GM12891 (cell line): ENCODE measurements around the gene DHRS9.
A peak's percentile ranks its signal among the peaks of the same experiment; 100 is the strongest.
"Not testable (repeated sequence)": the region's sequence is repeated elsewhere in the genome, so short reads cannot be mapped to it uniquely, and the experiment has no call there.

Experiments used
- DNase-seq: peaks from one replicate; pipeline ENCODE4 v3.0.0; 2011; ENCODE audit warnings: low spot score; ENCODE audit not compliant: insufficient read length
- FAIRE-seq: peaks from 2 replicates; lab custom pipeline; 2011; peaks lifted over from hg19 to GRCh38; lab: Jason Lieb, UNC
- PAX5 ChIP-seq: IDR thresholded peaks from 2 replicates; pipeline ENCODE4 v1.6.1; 2011; ENCODE audit warnings: low read length, moderate library complexity, mild to moderate bottlenecking; ENCODE audit not compliant: insufficient read depth, severe bottlenecking
- POLR2A ChIP-seq: IDR thresholded peaks from 2 replicates; pipeline ENCODE4 v1.6.1; 2011; ENCODE audit warnings: low read depth, low read length, control low read depth
- POLR2AphosphoS5 ChIP-seq: IDR thresholded peaks from 2 replicates; pipeline ENCODE4 v1.6.1; 2011; ENCODE audit warnings: low read depth, low read length, control low read depth
- POU2F2 ChIP-seq: IDR thresholded peaks from 2 replicates; pipeline ENCODE4 v1.6.1; 2011; ENCODE audit warnings: low read depth, mild to moderate bottlenecking, control low read depth, low read length, moderate library complexity
- SPI1 ChIP-seq: IDR thresholded peaks from 2 replicates; pipeline ENCODE4 v1.6.1; 2011; ENCODE audit warnings: low read depth, low read length, control low read depth
- TAF1 ChIP-seq: IDR thresholded peaks from 2 replicates; pipeline ENCODE4 v1.6.1; 2011; ENCODE audit warnings: low read depth, low read length, control low read depth

DHRS9 gene

GRCh38 chr2:169039702-169040101 lies 29.7 kb upstream of the DHRS9 start:
- FAIRE-seq (no peak), DNase-seq (no peak)
- no peak for TF ChIP-seq POLR2AphosphoS5
- TF ChIP-seq SPI1, result peak; percentile 94

- TF ChIP-seq POLR2AphosphoS5, result no peak
- TF ChIP-seq POLR2A, result no peak
- no peak for TF ChIP-seq PAX5
- no peak for TF ChIP-seq POU2F2
- TF ChIP-seq SPI1, result no peak
- no peak for TF ChIP-seq TAF1
- DNase-seq (no peak), FAIRE-seq (no peak)
Measured at GRCh38 chr2:169041594-169041993, 27.8 kb upstream of the DHRS9 start.

GRCh38 chr2:169042856-169043255 lies 26.5 kb upstream of the DHRS9 start:
- no peak for FAIRE-seq
- no peak for DNase-seq

GRCh38 chr2:169046440-169047151 lies 22.8 kb upstream of the DHRS9 start:
- FAIRE-seq (no peak), DNase-seq (no peak)
- no peak for TF ChIP-seq SPI1
- no peak for TF ChIP-seq POLR2AphosphoS5
- TF ChIP-seq POU2F2, result no peak
- TF ChIP-seq TAF1, result no peak
- TF ChIP-seq POLR2A, result no peak
- TF ChIP-seq PAX5, result no peak

More at GRCh38 chr2:169042856-169043255, 26.5 kb upstream of the DHRS9 start:
- TF ChIP-seq POU2F2 (no peak), SPI1 (no peak), PAX5 (no peak), POLR2AphosphoS5 (no peak), TAF1 (no peak), POLR2A (no peak)

GRCh38 chr2:169047256-169048250 lies 21.8 kb upstream of the DHRS9 start:
- FAIRE-seq (no peak), DNase-seq (no peak)
- TF ChIP-seq PAX5, result no peak
- no peak for TF ChIP-seq TAF1
- no peak for TF ChIP-seq SPI1
- no peak for TF ChIP-seq POU2F2
- no peak for TF ChIP-seq POLR2AphosphoS5
- no peak for TF ChIP-seq POLR2A

GRCh38 chr2:169049142-169049541 lies 20.2 kb upstream of the DHRS9 start:
- TF ChIP-seq PAX5 (no peak), POLR2AphosphoS5 (no peak), POLR2A (no peak), TAF1 (no peak), POU2F2 (no peak), SPI1 (no peak)
- DNase-seq (no peak), FAIRE-seq (no peak)

GRCh38 chr2:169050476-169051240 lies 18.7 kb upstream of the DHRS9 start:
- DNase-seq, result no peak
- no peak for TF ChIP-seq POU2F2
- no peak for TF ChIP-seq POLR2AphosphoS5
- no peak for TF ChIP-seq TAF1
- TF ChIP-seq SPI1, result no peak
- TF ChIP-seq PAX5, result no peak
- TF ChIP-seq POLR2A, result no peak

GRCh38 chr2:169054575-169054974 lies 14.8 kb upstream of the DHRS9 start:
- FAIRE-seq, DNase-seq: not testable (repeated sequence)

More at GRCh38 chr2:169050476-169051240, 18.7 kb upstream of the DHRS9 start:
- no peak for FAIRE-seq

- FAIRE-seq, DNase-seq: not testable (repeated sequence)
Measured at GRCh38 chr2:169064199-169064598, 5.2 kb upstream of the DHRS9 start.
